Measurements from ENCODE around the gene FOXP3. TPM values are rescaled to one million over a fixed set of nuclear protein-coding genes. Genes with fewer than 3 reads are reported as not detected.

FOXP3 gene
- total and polyA plus RNA-seq, 2 of the 4 experiments (the other 2 are of a cell fraction) = 0.05 TPM; not detected in 1

- H3K4me2 ChIP-seq (ENCODE audit: low read depth, low read length) = no peak overlapping the region; the same call in 1 of the 2 replicates
- ChIA-PET CTCF (no interaction called here), POLR2A (ENCODE audit: unreplicated experiment) (no interaction called here)
- dilution Hi-C loops (cut with HindIII; ENCODE audit: low sequenced_read_pairs, unreplicated experiment) (no loop called here), in situ Hi-C loops (cut with MboI; ENCODE audit: low sequenced_read_pairs) (no loop called here), intact Hi-C loops (cut with micrococcal nuclease) (no loop called here)
- no peaks in the 10 kb centered on the region for H4K20me1 ChIP-seq (ENCODE audit: insufficient read depth, low read length)
- H3K4me3 ChIP-seq (ENCODE audit: insufficient read depth, low read depth, low read length) = no peak overlapping the region
- DNase-seq (no peak), ATAC-seq (ENCODE audit: low read depth) (no peak)
- 55% methylated on average over 18 of the region's 44 CpGs; no CpG with 5 or more reads in 1 of the 2 experiments for WGBS, 2 experiments (ENCODE audit: extremely low coverage in 2 of 2, insufficient read length in 1 of 2)
- H3K79me1 ChIP-seq (ENCODE audit: low read depth in 1 of 2, low read length in 2 of 2) = no peaks in the 10 kb centered on the region
- TF ChIP-seq ELK1 (IDR thresholded peaks at IDR 0.05; ENCODE audit: borderline replicate concordance, low read depth, low read length) = no peak
- TF ChIP-seq USF2 (IDR thresholded peaks at IDR 0.05; ENCODE audit: low read depth, low read length) = no peak
- no peak for TF ChIP-seq MXI1 (IDR thresholded peaks at IDR 0.05; ENCODE audit: borderline replicate concordance, low read depth, low read length)
- no peak for TF ChIP-seq POLR2A (IDR thresholded peaks at IDR 0.05; ENCODE audit: low read depth, low read length)
- TF ChIP-seq RFX5 (IDR thresholded peaks at IDR 0.05; ENCODE audit: low read depth, low read length) = no peak
- no peak for TF ChIP-seq NFE2L2 (IDR thresholded peaks at IDR 0.05; ENCODE audit: low read depth, low read length)
- no peak for TF ChIP-seq CHD1 (IDR thresholded peaks at IDR 0.05; ENCODE audit: low read depth, low read length)
- H2AFZ ChIP-seq (replicated peaks; ENCODE audit: low read length, poor library complexity) = peak overlapping the region; percentile 78
- H4K5ac ChIP-seq (ENCODE audit: low read depth, low read length) = no peak overlapping the region
- no peak overlapping the region for H3K14ac ChIP-seq (replicated peaks; ENCODE audit: low read depth, low read length)
- H3K23ac ChIP-seq (ENCODE audit: low read depth, low read length) = no peak overlapping the region
- no peak overlapping the region for H3K56ac ChIP-seq (ENCODE audit: extremely low read depth, insufficient read depth, low read length)
- no peak overlapping the region for H2BK5ac ChIP-seq (ENCODE audit: low read depth, low read length, poor library complexity, severe bottlenecking)
- H2AK5ac ChIP-seq (ENCODE audit: low read depth, low read length) = no peak overlapping the region
- H4K91ac ChIP-seq (ENCODE audit: insufficient read depth, low read depth, low read length) = no peak overlapping the region
- no peak overlapping the region for H2AK9ac ChIP-seq (replicated peaks; ENCODE audit: low read depth, low read length, poor library complexity)
- no peak overlapping the region for H3K27ac ChIP-seq (ENCODE audit: insufficient read depth, low read length)
- no peak overlapping the region for H4K8ac ChIP-seq (ENCODE audit: low read depth in 2 of 2, low read length in 2 of 2)
- no peaks in the 10 kb centered on the region; the same call in 1 of the 2 replicates for H3K27me3 ChIP-seq (ENCODE audit: control insufficient read depth, insufficient read depth, low read length)
- no peaks in the 10 kb centered on the region for H3K9me1 ChIP-seq (ENCODE audit: insufficient read depth, low read length)
- no peak overlapping the region for H3K9ac ChIP-seq (ENCODE audit: low read depth, low read length)
- H3K36me3 ChIP-seq (ENCODE audit: control insufficient read depth, insufficient read depth, low read length) = no peaks in the 10 kb centered on the region
- no peaks in the 10 kb centered on the region for H3K4me1 ChIP-seq (ENCODE audit: control insufficient read depth, insufficient read depth, low read length)
- no peak overlapping the region for H2BK15ac ChIP-seq (ENCODE audit: low read depth, low read length)
- no peak overlapping the region for H3K4ac ChIP-seq (ENCODE audit: low read depth, low read length)
- no peak overlapping the region for H2BK120ac ChIP-seq (ENCODE audit: low read depth, low read length)
- peaks cover 3% of the 10 kb centered on the region; the same call in 1 of the 2 replicates for H3K9me3 ChIP-seq (ENCODE audit: control insufficient read depth, insufficient read depth, low read length)
- no TSS peak for BruUV-seq (replicated peaks)
- no peak overlapping the region for H3K18ac ChIP-seq (ENCODE audit: low read depth, low read length)
- no peak overlapping the region for H2BK20ac ChIP-seq (ENCODE audit: low read depth, low read length)
These were observed 33.8 kb downstream of the FOXP3 start for GRCh38 chrX:49230500-49231232.
